Measurements from ENCODE around the gene DEK.

DEK gene

DNA sequence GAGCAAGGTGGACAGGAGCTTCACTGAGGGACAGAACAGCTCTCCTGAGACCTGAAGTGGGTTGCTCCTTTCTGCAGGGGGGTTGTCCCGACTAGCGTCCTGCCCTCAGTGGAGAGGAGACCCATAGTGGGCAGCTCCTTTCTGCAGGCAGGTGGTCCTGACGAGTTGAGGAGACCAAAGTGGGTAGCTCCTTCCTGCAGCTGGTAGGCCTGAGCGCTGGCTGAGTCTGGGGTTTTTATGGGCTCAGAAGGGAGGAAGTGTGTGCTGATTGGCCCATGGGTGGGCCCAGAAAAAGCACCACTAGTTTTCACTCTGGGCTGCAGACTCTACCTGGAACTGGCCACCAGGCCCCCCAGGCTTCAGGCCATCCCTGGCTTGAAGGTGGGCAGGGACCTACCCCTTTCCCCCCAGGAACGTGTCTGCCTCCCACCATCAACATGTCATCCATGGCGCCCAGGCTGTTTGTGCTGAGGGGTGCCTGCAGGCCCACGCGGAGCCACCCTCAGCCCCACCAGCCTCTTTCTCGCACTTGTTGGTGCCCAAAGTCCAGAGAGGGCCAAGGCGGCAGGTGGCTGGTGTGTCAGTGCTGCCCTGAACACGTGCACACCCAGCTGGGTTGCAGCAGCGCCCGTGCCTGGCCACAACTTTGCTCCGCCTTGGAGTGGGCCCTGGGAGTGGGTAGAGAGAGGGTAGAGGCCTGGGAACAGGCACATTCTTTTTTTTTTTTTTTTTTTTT is 1.6 kb upstream of the DEK start:
- DNase-seq = no peak

DNA sequence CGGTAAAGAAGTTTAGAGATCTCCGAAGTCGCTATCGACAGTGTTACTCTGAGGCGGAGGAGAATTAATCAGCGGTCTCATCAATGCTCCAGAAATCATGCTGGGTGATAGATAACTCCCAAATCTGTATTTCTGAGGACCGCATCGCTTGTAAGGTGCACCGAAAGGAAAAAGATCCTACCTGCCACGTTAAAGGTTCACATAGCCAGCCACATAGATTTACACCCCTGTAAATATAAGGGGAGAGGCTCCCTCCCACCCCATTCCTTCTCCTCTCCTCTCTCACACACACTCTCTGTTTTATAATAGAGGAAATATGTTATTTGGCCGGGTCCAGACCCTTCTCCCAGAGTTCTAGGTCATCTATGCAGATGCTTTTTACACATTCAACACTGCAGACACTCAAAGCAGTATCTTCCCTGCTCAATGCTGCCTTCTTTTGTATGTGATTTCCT is 620 bp upstream of the DEK start:
- no peak for DNase-seq

DNA sequence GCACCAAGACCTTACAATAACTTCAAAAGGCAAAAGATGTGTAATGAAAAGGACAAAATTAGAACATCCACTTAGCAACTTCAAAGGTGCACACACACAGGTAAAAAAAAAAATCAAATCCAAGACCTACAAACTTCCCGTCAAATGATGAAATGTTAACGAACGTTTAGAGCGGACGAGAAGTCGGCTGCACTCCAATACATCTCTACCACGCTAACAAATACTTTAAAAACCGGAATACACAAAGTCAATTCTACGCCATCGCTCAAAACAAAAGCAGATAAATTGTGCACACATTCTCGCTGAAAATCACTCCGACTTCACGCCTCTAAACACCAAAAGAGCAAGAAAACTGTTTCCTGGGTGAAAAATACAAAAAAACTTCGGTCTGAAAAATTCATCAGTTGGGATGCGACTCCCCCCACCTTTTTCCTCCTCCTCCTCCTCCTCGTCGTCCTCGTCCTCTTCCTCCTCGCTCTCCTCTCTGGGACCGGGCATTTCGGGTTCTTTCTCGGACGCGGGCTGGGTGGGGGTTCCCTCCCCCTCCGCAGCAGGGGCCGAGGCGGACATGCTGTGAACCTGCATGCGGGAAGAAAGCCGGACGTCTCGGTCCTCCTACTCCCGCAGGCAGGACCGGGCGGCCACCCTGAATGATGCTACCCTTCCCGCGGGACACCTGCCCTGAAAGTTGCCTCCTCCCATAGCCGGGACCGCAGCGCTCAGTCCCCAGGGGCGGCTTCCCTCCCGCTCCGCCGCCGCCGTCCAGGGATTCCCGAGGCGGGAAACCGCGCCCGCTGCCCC is 712 bp downstream of the DEK start:
- DNase-seq = no peak

DNA sequence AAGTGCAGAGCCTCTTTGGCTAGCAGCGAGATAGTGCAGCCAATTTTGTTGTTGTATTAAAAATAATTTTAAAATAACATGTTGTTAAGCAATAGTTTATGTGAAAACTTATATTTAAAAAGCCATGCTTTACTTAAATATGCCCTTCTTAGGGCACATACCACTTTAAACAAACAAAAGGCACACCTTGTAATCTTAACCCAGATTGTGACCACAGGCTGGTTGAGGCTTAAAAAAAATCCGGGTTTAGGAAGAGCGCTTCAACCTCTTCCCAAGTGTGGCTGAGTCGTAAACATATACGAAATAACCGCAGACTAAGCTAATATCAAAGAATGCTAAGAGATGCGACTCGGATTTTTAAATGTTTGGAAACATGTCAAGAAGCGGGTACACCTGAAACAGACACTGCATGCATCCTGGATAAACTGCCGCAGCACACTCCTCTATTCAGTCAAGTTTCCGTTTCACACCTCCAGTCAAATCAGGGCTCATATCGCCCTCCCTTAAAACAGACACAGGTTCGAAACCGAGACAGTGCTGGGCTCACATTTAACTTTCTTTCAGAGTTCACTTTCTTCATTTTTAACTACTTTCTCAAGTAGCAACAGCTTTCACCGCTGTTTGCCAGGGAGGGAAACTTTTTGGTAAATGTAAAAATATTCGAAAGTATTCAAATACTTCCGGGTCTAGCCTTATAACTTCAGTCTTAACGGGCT is 1.5 kb downstream of the DEK start:
- DNase-seq = no peak

DNA sequence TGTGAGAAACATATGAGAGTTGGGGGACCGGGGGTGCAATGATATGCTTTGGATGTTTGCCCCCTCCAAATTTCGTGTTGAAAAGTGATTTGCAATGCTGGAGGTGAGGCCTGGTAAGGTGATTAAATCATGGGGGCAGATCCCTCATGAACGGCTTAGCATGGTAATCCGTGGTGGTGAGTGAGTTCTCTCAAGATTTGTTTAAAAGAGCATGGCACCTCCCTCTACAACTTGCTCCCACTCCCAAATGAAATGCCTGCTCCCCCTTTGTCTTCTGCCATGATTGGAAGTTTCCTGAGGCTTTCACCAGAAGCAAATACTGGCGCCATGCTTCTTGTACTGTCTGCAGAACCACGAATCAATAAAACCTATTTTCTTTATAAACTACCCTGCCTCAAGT is 2.5 kb downstream of the DEK start:
- DNase-seq = no peak

DNA sequence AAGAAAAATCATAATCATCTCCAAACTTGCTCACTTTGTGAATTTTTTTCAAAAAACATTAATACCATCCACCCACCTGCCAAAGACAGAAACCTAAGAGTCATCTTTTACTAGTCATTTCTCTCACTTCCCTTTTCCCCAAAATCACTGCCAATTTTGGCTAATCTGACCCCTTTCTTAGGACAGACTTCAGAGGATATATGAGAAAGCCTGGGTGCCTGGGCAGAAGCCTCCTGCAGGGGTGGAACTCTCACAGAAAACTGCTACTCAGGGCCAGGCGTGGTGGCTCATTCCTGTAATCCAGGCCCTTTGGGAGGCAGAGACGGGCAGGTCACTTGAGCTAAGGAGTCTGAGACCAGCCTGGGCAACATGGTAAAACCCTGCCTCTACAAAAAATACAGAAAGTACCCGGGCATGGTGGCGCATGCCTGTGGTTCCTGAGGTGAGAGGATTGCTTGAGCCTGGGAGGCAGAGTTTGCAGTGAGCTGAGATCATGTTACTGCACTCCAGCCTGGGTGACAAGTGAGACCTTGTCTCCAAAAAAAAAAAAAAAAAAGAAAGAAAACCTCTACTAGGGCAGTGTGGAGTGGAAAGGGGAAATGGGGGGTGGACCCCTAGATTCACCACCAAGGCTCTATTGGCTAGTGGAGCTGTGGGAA is 3.8 kb downstream of the DEK start:
- no peak for DNase-seq

DNA sequence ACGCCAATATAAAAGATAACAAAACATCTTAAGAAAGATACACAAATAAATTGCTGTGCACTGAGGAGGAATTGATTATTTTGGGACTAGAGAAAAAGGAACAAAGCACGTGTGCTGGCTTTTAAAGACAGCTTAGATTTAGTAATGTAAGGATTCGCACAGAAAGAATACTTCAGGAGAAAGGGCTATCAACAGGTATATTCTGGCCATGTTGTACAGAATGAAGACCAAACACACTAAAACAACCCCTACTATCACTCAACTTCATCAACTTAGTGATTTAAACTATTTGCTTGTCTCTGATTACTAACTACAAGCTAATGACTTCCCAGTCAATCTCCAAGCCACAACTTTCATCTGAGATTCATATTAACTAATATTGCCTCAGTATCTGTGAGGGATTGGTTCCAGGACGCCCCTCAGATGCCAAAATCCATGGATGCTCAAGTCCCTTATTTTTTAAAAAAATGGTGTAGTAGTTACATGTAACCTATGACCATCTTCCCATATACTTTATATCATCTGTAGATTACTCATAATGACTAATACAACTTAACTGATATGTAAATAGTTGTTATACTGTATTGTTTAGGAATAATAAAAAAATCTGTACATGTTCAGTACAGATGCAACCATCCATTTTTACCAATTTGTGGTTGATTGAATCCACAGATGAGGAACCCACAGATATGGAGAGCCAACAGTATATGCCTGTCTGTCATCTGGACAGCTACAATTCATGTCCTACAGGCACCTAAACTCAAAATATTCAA is 4.5 kb downstream of the DEK start:
- no peak for DNase-seq

DNA sequence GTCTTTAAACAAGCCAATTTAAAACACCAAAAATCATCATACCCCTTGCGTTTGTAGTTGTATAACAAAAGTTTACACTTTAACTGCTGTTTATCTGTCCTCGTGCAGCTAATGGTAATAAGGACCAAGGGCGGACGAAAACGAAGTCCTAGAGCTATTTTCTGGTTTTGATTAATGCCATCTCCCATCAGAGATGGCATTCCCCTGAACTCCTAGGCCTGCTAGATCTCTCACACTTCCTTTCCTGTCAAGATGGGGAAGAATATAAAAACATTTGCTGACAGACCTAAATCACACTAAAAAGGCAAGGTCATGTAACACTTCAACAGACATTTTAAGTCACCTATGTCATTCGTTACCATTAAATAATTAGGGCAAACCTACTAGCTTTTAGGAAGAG is 9.5 kb downstream of the DEK start:
- no peak for DNase-seq

DNA sequence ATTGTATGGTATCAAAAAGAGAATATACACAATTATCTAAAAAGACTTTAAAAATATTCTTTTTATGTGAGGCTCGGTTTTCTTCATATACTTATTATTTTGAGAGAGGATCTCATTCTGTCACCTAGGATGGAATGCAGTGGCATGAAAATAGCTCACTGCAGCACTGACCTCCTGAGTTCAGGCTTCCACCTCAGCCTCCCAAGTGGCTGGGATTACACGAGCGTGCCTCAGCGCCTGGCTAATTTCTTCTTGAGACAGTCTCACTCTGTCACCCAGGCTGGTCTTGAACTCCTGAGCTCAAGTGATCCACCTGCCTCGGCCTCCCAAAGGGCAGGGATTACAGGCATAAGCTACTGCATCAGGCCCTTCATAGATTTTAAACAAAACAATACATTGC is 10.7 kb downstream of the DEK start:
- DNase-seq = no peak

DNA sequence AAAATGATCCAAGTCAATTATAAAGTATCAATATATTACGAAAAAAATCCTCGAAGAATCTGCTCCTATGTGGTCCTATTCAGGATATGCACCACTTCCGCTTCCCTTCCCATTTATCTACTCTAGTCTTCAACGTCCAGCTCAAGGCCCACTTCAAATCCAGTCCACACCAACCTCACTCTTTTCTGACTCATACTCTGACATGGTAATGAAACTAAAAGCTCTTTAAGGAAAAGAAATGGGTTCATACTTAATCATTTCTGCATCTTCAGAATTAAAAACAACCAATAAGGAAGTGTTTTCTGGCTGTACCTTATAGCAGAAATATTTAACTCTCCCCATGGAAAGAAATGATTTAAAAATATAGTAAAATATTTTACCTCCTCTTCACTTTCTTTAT is 15.1 kb downstream of the DEK start:
- DNase-seq = no peak

DNA sequence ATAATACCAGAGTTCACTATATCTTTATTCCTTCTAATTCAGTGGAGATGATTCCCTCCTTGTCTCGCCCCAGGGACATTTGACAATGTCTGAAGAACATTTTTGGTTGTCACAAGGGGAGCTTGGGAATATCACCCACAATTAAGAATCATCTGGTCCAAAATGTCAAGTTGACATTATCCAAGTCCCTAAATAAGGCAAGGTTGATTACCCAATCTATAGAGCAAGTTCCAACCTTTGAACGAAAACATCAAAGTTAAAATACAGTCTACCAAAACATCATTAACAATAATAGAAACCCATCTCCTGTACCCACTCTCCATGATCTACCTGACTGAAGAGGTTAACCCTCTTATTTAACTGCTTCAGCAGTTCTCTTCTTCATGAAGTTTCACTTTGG is 15.6 kb downstream of the DEK start:
- DNase-seq = no peak

DNA sequence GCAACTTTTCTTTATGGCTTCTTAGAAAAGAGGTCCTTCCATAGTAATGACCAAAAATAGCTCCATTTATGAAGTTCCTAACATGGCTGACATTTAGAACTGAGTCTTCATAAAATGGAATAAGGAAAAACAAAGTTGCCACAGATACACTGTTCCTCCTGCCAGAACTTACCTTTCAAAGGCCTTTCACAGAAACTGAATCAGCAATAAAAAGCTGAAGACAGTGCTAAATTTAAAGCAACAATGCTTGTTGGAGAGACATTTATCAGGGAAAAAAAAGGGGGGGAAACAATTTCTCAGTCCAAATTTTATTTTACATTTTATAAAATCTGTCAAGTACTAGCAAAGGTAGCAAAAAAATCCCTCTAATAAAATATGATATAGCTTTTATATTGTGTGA is 17.3 kb downstream of the DEK start:
- DNase-seq = no peak

DNA sequence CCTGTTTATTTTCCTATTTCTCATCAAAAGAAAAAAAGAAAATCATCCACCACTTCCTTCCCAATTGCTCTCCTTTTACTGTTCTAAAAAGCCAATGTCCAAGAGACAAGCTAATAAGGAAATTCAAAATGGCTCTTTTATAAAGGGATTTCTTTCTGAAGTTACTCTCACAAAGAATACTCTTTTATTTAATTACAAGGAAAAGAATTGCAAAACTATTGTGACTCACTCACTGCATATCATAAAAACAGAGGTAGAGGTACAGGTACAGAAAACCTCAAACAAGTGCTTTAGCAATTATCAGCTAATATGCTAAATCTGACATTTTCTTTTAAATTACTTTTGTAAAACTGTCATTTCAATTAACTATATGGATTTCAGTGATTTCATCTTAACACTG is 18.1 kb downstream of the DEK start:
- DNase-seq = no peak

DNA sequence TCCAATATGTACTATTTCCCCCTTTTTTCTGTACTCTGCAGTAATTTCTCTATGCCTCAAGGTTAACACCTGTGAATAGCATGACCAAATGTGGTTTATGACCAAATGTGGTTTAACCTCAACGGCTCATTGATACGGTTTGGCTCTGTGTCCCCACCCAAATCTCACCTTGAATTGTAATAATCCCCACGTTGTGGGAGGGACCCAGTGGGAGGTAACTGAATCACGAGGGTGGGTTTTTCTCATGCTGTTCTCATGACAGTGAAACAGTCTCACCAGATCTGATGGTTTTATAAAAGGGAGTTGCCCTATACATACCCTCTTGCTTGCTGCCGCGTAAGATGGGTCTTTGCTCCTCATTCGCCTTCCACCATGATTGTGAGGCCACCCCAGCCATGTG is 18.7 kb downstream of the DEK start:
- DNase-seq = no peak

DNA sequence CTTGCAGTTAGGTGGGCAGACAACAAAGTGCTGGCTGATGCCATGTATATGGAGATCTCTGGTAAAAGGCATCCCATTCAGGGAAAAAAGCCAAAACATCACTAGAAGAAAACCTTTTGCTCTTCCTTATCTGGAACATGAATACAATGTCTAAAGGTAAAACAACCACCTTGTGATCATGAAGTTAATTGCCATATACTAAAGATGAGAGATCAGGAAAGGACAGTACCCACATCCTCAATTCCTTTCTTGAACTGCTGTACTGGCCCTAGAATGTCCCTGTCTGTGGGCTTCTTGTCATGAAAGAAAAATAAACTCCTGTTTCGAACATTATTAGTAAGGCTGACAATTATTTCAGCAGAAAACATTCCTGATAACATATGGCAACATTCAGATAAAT is 19.3 kb downstream of the DEK start:
- DNase-seq = no peak

DNA sequence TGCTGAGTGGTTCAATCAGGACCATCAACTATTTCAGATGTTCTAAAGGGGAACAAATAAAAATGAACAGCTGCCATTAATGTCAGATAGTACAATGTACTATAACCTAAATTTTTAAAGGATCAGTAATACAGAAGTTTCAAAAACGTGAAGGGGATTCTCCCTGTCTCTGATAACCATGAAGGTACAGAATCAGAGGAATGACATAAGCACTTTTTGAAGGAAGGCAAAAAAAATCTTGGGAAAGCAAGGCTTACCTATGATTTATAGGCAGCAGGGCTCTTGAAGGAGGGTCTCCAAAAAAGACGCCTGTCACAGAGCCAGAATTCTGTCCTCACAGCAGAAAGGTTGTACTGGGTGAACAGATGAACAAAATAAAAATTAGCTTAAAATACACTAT is 20.1 kb downstream of the DEK start:
- DNase-seq = no peak

DNA sequence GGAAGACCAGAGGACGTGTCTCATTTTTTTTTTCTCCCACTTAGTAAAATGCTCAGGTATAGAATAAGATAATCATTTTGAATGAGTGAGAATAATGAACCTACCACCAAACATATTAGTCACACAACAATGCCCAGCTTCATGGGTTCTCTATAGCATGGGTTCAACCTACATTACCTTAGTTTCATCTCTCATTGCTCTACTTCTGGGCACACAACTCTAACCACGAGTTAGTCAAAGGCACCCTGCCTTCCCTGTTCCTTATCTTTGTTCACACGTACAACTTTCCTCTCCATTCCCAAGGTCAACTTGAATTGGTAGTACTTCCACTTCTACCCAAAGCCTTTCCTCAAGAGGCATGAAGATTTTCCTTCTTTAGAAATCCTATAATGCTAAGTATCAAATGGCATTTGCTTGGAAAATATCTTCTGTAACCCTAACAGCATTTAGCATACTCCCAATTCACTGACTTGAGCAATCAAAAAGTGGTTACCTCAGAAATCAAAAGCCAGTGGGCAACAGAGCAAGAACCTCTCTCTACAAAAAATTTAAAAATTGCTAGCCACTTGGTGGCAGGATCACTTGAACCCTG is 20.9 kb downstream of the DEK start:
- DNase-seq = no peak

DNA sequence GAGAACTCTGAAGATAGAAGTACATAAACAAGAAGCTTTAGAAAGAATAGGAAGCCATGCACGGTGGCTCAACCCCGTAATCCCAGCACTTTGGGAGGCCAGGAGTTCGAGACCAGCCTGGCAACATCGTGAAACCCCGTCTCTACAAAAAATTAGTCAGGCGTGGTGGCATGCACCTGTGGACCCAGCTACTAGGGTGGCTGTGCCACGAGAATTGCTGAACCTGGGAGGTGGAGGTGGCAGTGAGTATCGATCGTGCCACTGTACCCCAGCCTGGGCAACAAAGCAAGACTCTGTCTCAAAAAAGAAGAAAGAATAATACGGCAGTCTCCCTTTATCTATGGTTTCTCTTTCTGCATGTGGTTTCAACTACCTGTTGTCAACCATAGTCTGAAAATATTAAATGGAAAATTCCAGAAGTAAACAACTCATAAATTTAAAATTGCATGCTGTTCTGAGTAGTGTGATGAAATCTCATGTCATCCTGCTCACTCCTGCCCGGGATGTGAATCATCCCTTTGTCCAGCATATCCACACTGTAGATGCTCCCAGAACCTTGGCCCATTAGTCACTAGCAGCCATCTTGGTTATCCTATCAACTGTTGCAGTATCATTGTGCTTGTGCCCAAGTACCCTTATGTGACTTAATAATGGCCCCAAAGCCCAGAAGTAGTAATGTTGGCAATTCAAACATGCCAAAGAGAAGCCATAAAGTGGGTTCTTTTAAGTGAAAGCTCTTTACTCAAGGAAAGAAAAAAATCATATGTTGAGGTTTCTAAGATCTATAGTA is 22.1 kb downstream of the DEK start:
- DNase-seq = no peak

DNA sequence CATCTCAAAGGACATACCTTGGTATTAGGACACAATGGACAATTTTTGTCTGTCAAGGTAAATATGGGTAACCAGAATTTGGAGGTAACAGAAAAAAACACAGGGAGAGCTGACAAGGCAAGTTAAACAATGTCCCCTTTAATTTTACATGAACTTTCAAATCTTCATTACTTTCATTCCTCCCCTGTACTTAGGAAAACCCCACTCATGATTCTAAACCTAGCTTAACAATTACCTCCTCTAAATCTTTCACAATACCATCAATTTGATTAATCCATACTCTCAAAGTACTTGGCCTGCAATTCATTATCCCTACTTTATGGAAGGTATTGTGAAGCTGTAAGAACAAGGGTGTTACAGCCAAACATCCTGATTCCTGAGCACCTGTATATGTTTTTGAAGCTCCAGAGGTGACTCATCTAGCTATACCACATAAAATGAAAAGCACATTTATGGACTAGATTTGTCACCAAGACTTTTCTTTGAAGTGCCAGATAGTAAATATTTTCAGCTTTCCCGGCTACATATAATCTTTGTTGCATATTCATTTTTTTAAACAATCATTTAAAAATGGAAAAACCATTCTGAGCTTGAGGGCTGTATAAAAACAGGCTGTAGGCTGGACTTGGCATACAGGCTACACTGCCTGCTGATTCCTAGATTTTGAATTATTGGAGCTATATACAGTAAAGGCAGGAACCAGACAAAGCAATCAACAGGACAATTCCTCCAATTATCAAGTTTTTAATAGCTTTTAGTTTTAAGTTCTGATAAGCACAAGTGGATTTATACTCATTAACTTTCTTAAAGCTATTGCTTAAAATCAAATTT is 22.9 kb downstream of the DEK start:
- DNase-seq = no peak

DNA sequence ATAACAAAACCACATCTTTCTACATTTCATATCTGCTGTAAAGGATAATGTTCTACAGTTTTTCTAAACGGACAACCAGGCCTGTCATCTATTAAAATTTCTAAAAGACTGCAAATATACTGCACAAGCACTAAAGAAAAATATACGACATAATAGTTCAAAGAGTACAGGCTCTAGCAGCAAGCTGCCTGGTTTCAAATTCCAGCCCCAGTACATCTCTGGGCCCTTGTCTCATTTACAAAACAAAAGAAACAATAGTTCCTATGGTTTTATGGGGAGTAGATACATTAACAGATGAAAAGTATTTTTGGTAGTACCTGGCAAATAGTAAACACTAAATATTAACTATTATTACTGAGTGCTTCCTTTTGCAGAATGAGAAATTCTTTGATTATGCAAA is 24.1 kb downstream of the DEK start:
- no peak for DNase-seq
